ENCODE measurements around the gene HRH4. TPM values are rescaled to one million over a fixed set of nuclear protein-coding genes. Genes with fewer than 3 reads are reported as not detected.

HRH4 gene
- total and polyA plus RNA-seq, 2 donors: 0.05 to 0.26 TPM

GRCh38 chr18:24502667-24503523 is 42.5 kb downstream of the HRH4 start:
- Histone ChIP-seq H3K4me3 (ENCODE audit: low read depth, low read length) (no peak overlapping the region), H3K36me3 (ENCODE audit: insufficient read depth) (no peaks in the 10 kb centered on the region), H3K27ac (ENCODE audit: low read depth) (no peak overlapping the region), H3K4me1 (ENCODE audit: insufficient read depth) (no peaks in the 10 kb centered on the region)
- WGBS: 87% methylated on average over 7 of the region's 7 CpGs
- DNase-seq (ENCODE audit: extremely low spot score): no peak

- H3K4me1 ChIP-seq (ENCODE audit: insufficient read depth): no peaks in the 10 kb centered on the region
- no peak for DNase-seq (ENCODE audit: extremely low spot score)
- no peaks in the 10 kb centered on the region for H3K36me3 ChIP-seq (ENCODE audit: insufficient read depth)
- H3K4me3 ChIP-seq (ENCODE audit: low read depth, low read length): no peak overlapping the region
- 83% methylated on average over 4 of the region's 4 CpGs for WGBS
- no peak overlapping the region for H3K27ac ChIP-seq (ENCODE audit: low read depth)
These were observed 44.0 kb downstream of the HRH4 start for GRCh38 chr18:24504401-24504800.

DNA sequence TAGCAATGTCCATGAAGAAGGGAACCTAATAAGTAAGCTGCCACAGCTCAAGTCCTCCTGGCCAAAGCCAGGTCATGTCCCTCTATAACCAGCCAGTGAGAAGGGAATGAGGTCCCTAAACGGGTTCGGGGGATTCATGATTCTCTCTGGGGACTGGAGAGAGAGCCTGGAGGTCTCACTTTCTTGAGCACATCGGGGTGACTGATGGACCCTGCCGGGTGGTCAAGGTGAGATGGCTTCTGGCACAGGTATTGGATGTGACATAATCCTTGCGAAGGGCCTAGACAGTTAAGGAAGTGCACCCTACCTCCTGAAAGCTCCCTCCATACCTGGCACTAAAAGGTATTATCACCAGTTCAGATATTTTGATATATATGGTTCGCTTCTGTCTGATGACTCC is 45.7 kb downstream of the HRH4 start:
- DNase-seq (ENCODE audit: extremely low spot score): no peak
- Histone ChIP-seq H3K27ac (ENCODE audit: low read depth) (no peak overlapping the region), H3K4me3 (ENCODE audit: low read depth, low read length) (no peak overlapping the region), H3K4me1 (ENCODE audit: insufficient read depth) (no peaks in the 10 kb centered on the region), H3K36me3 (ENCODE audit: insufficient read depth) (no peaks in the 10 kb centered on the region)
- WGBS: 89% methylated on average over 6 of the region's 6 CpGs

GRCh38 chr18:24509435-24509834 is 49.0 kb downstream of the HRH4 start:
- WGBS: 97% methylated on average over 1 of the region's 1 CpG
- Histone ChIP-seq H3K4me1 (ENCODE audit: insufficient read depth) (no peaks in the 10 kb centered on the region), H3K4me3 (ENCODE audit: low read depth, low read length) (no peak overlapping the region), H3K27ac (ENCODE audit: low read depth) (no peak overlapping the region), H3K36me3 (ENCODE audit: insufficient read depth) (no peaks in the 10 kb centered on the region)
- no peak for DNase-seq (ENCODE audit: extremely low spot score)

- WGBS: 73% methylated on average over 2 of the region's 2 CpGs
- H3K4me1 ChIP-seq (ENCODE audit: insufficient read depth): no peaks in the 10 kb centered on the region
- H3K27ac ChIP-seq (ENCODE audit: low read depth): no peak overlapping the region
- no peak for DNase-seq (ENCODE audit: extremely low spot score)
- no peaks in the 10 kb centered on the region for H3K36me3 ChIP-seq (ENCODE audit: insufficient read depth)
- H3K4me3 ChIP-seq (ENCODE audit: low read depth, low read length): no peak overlapping the region
These were observed 54.0 kb downstream of the HRH4 start for GRCh38 chr18:24514439-24514838.

DNA sequence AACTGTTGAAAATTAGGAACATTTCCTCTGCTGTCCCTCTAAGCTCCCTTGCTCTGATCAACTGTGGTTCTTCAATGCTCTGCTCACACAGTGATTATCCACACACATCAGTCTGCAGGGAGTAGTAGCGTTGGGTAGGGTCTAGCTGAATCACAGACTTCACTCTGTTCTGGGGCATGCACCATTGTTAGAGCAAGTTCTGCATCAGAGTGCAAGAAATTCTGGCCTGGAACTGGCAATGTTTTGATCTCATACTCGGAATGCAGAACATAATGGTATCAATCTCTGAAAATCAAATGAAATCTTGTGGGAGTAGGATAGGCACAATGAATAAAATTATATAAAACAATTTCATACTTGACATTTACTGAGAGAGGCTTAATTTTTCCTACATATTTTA is 55.3 kb downstream of the HRH4 start:
- Histone ChIP-seq H3K4me3 (ENCODE audit: low read depth, low read length) (no peak overlapping the region), H3K36me3 (ENCODE audit: insufficient read depth) (no peaks in the 10 kb centered on the region), H3K4me1 (ENCODE audit: insufficient read depth) (no peaks in the 10 kb centered on the region), H3K27ac (ENCODE audit: low read depth) (no peak overlapping the region)
- no peak for DNase-seq (ENCODE audit: extremely low spot score)
- WGBS: 80% methylated on average over 2 of the region's 2 CpGs

- H3K4me3 ChIP-seq (ENCODE audit: low read depth, low read length): no peak overlapping the region
- WGBS: 84% methylated on average over 3 of the region's 3 CpGs
- no peak for DNase-seq (ENCODE audit: extremely low spot score)
- H3K27ac ChIP-seq (ENCODE audit: low read depth): no peak overlapping the region
- H3K36me3 ChIP-seq (ENCODE audit: insufficient read depth): no peaks in the 10 kb centered on the region
- no peaks in the 10 kb centered on the region for H3K4me1 ChIP-seq (ENCODE audit: insufficient read depth)
These were observed 55.8 kb downstream of the HRH4 start for GRCh38 chr18:24516261-24516660.

DNA sequence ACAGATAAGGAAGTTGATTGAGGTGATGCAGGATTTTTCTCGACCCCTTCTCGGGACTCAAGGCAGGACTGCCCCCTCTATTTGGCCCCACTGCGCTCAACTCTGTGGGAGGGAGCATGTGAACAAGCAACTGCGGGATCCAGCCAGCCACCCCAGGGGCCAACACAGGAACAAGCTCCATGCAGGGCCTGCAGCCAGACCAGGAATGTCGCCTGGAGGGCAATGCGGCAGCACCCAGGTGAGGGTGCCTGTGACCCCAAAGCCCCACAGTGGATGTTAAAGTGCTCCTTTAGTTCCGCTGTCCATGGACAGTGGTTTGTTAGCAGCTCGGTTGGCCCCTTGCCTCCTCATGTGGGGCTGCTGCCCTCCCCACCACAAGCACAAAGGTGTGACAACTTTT is 57.1 kb downstream of the HRH4 start:
- no peaks in the 10 kb centered on the region for H3K4me1 ChIP-seq (ENCODE audit: insufficient read depth)
- DNase-seq (ENCODE audit: extremely low spot score): no peak
- no peak overlapping the region for H3K27ac ChIP-seq (ENCODE audit: low read depth)
- no peaks in the 10 kb centered on the region for H3K36me3 ChIP-seq (ENCODE audit: insufficient read depth)
- 95% methylated on average over 8 of the region's 8 CpGs for WGBS
- no peak overlapping the region for H3K4me3 ChIP-seq (ENCODE audit: low read depth, low read length)

DNA sequence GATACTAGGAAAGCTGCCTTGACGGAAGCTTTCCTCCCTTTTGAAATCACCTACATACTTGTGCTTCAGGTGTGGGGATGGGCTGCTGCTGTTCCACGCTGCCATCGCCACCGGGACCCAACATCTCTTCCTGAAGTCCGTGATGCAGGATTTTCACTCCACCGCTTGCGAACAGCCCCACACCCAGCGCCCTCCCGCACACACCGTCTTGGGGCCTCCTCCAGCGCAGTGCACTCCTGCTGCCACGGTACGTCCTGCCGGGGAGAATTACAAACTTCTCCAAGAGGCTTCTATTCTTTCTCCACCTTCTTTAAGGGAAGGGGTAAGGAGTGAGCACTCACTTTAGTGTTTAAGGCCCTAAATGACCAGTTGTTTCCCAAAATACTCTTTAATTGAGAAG is 58.2 kb downstream of the HRH4 start:
- no peak overlapping the region for H3K27ac ChIP-seq (ENCODE audit: low read depth)
- DNase-seq (ENCODE audit: extremely low spot score): no peak

More for the DNA sequence above, 58.2 kb downstream of the HRH4 start:
- H3K4me1 ChIP-seq (ENCODE audit: insufficient read depth): no peaks in the 10 kb centered on the region
- H3K36me3 ChIP-seq (ENCODE audit: insufficient read depth): no peaks in the 10 kb centered on the region
- WGBS: 92% methylated on average over 14 of the region's 14 CpGs
- H3K4me3 ChIP-seq (ENCODE audit: low read depth, low read length): no peak overlapping the region

Small RNAs within 50 kb of the gene (small RNA-seq; reads per million reads assigned to genes)
- gene RF00019: not detected

Other genes with a start within 250 kb of the HRH4 start
- gene OSBPL1A, start 62.8 kb upstream of the HRH4 start, total RNA-seq: 53.3 TPM
- 46.6 TPM for gene OSBPL1A, start 62.8 kb upstream of the HRH4 start, polyA plus RNA-seq
- gene IMPACT, start 34.0 kb upstream of the HRH4 start, total RNA-seq: 42.6 TPM
- 14.6 TPM for gene IMPACT, start 34.0 kb upstream of the HRH4 start, polyA plus RNA-seq

Data from urinary bladder (tissue), 4 donors.